ENCODE results near the gene ABO.
"Not testable (repeated sequence)": the region's sequence is repeated elsewhere in the genome, so short reads cannot be mapped to it uniquely, and the experiment has no call there.

ABO gene

DNA sequence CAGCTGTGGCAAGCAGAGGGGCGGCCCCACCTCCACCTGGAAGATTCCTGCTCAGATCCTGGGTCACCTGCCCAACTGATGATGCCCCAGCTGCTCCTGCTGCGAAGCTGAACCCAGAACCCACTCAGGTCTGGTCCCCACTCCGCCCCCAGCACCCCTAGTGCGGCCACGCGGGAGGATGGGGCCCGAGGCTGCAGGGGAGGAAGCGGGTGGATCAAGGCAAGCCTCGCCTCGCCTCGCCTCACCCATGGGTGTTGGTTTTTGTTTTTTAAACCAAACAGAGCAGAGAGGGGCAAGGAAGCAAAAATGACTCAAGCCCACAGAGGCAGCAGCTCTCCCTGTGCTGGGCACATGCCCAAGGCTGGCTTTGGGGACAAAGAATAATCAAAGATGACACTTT, 23.2 kb downstream of the ABO start:
- no peak overlapping the region for H3K4me3 ChIP-seq (ENCODE audit: low read depth, low read length)
- H3K27me3 ChIP-seq (ENCODE audit: control insufficient read depth, insufficient read depth, low read length): no peaks in the 10 kb centered on the region
- no peak overlapping the region for H3K9ac ChIP-seq (ENCODE audit: low read depth, low read length)

DNA sequence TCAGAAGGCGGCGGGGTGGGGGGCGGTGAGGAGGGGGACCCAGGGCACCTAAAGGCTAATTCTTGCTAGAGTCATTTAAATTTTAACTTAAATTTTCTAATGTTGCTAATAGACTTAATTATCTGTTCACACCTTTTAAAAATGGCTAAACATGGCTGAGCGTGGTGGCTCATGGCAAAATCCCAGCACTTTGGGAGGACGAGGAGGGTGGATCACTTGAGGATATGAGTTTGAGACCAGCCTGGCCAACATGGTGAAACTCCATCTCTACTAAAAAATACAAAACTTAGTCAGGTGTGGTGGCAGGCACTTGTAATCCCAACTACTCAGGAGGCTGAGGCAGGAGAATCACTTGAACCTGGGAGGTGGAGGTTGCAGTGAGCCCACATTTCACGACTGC, 23.8 kb downstream of the ABO start:
- not testable (repeated sequence) for H3K9ac ChIP-seq (ENCODE audit: low read depth, low read length); H3K27ac ChIP-seq (ENCODE audit: low read depth, low read length)

More for the DNA sequence above, 23.2 kb downstream of the ABO start:
- no peaks in the 10 kb centered on the region for H3K9me3 ChIP-seq (ENCODE audit: control insufficient read depth, insufficient read depth, low read length)
- no peak overlapping the region for H3K27ac ChIP-seq (ENCODE audit: low read depth, low read length)
- H3K36me3 ChIP-seq (ENCODE audit: control insufficient read depth, insufficient read depth, low read length): no peaks in the 10 kb centered on the region
- no peaks in the 10 kb centered on the region for H3K4me1 ChIP-seq (ENCODE audit: control insufficient read depth, insufficient read depth, low read length)

DNA sequence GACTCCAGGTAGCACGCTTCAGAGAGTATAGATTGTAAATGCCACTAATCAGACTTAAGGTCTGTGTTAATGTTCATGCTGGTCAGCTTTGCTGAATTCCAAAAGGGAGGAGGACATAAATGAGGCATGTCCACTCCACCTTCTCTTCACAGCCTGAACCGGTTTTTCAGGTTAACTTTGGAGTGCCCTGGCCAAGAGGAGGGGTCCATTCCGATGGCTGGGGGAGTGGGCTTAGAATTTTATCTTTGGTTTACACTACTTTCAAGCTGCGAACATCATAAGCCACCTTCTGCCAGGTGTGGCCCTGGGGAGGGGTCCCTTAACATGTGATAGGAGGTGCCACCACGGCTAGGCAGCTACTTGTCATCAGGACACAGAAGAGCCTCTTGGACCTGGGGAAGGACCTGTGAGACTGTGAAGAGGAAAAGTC, 24.2 kb downstream of the ABO start:
- H3K27me3 ChIP-seq (ENCODE audit: control insufficient read depth, insufficient read depth, low read length): no peaks in the 10 kb centered on the region
- H3K27ac ChIP-seq (ENCODE audit: low read depth, low read length): no peak overlapping the region
- H3K9ac ChIP-seq (ENCODE audit: low read depth, low read length): no peak overlapping the region
- no peaks in the 10 kb centered on the region for H3K36me3 ChIP-seq (ENCODE audit: control insufficient read depth, insufficient read depth, low read length)
- no peaks in the 10 kb centered on the region for H3K9me3 ChIP-seq (ENCODE audit: control insufficient read depth, insufficient read depth, low read length)
- no peak overlapping the region for H3K4me3 ChIP-seq (ENCODE audit: low read depth, low read length)
- no peaks in the 10 kb centered on the region for H3K4me1 ChIP-seq (ENCODE audit: control insufficient read depth, insufficient read depth, low read length)

More for the DNA sequence above, 23.8 kb downstream of the ABO start:
- not testable (repeated sequence) for H3K4me3 ChIP-seq (ENCODE audit: low read depth, low read length); H3K4me1 ChIP-seq (ENCODE audit: control insufficient read depth, insufficient read depth, low read length); H3K27me3 ChIP-seq (ENCODE audit: control insufficient read depth, insufficient read depth, low read length); H3K9me3 ChIP-seq (ENCODE audit: control insufficient read depth, insufficient read depth, low read length); H3K36me3 ChIP-seq (ENCODE audit: control insufficient read depth, insufficient read depth, low read length)

DNA sequence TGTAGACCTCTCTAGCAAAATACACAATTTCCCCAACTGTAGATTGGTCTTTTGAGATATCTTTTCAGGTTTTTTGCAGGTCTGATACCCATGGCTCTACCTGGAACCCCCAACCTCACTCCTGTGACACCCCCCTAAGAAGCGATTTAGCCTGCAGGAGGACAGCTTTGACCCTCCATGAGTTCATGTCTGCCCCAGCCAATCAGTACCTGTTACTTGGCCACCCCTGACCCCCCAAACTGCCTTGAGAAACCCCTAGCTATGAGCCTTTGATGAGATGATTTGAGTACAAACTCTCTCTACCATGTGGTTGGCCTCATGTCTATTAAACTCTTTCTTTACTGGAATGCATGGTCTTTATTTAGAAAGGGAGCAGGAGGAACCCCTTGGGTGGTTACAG, 25.7 kb downstream of the ABO start:
- Histone ChIP-seq H3K9me3 (ENCODE audit: control insufficient read depth, insufficient read depth, low read length) (no peaks in the 10 kb centered on the region), H3K4me3 (ENCODE audit: low read depth, low read length) (no peak overlapping the region), H3K4me1 (ENCODE audit: control insufficient read depth, insufficient read depth, low read length) (no peaks in the 10 kb centered on the region), H3K9ac (ENCODE audit: low read depth, low read length) (no peak overlapping the region), H3K27ac (ENCODE audit: low read depth, low read length) (no peak overlapping the region), H3K27me3 (ENCODE audit: control insufficient read depth, insufficient read depth, low read length) (no peaks in the 10 kb centered on the region; the same call in 1 of the 2 replicates), H3K36me3 (ENCODE audit: control insufficient read depth, insufficient read depth, low read length) (no peaks in the 10 kb centered on the region)

DNA sequence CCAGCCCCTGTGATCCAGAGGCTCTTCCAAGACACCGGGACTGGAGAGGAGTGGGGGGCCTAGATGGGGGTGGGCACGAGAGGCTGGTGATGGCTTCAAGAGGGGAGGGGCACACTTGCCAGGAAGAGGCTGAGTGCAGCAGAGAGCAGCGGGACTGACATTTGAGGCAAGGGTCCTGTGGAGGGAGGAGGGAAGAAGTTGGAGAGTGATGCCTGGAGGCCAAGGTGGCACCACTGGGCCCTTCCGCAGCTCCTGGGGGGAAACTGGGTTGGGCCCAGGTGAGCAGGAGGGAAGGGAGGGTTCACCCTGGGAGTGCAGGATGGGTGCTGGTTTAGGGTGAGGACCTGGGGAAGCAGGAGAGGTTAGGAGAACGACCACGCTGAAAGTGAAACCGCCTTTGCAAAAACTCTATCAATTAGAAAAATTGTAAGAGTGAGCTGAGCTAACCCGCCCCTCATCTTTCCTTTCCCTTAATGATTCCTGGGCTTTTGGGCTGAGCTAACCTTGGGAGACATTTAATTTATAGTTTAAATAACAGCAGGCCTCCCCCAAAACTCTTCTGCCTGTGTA, 26.2 kb downstream of the ABO start:
- Histone ChIP-seq H3K4me1 (ENCODE audit: control insufficient read depth, insufficient read depth, low read length) (no peaks in the 10 kb centered on the region), H3K27me3 (ENCODE audit: control insufficient read depth, insufficient read depth, low read length) (no peaks in the 10 kb centered on the region; the same call in 1 of the 2 replicates), H3K9me3 (ENCODE audit: control insufficient read depth, insufficient read depth, low read length) (no peaks in the 10 kb centered on the region), H3K36me3 (ENCODE audit: control insufficient read depth, insufficient read depth, low read length) (no peaks in the 10 kb centered on the region), H3K9ac (ENCODE audit: low read depth, low read length) (no peak overlapping the region), H3K27ac (ENCODE audit: low read depth, low read length) (no peak overlapping the region), H3K4me3 (ENCODE audit: low read depth, low read length) (no peak overlapping the region)

DNA sequence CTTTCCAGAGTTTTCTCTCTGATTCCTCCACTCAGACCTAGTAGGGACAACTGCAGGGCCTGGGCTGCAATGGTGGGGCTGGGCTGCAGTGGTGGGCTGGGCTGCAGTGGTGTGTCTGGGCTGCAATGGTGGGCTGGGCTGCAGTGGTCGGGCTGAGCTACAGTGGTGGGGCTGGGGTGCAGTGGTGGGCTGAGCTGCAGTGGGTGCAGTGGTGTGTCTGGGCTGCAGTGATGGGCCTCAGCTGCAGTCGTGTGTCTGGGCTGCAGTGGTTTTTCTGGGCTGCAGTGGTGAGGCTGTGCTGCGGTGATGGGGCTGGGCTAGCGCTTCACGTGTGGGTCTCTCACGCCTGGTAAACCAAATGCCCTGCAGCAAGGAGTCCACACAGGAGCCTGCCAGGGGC, 27.4 kb downstream of the ABO start:
- Histone ChIP-seq H3K4me1 (ENCODE audit: control insufficient read depth, insufficient read depth, low read length) (no peaks in the 10 kb centered on the region), H3K9me3 (ENCODE audit: control insufficient read depth, insufficient read depth, low read length) (no peaks in the 10 kb centered on the region), H3K9ac (ENCODE audit: low read depth, low read length) (no peak overlapping the region), H3K27ac (ENCODE audit: low read depth, low read length) (no peak overlapping the region), H3K27me3 (ENCODE audit: control insufficient read depth, insufficient read depth, low read length) (no peaks in the 10 kb centered on the region; the same call in 1 of the 2 replicates), H3K36me3 (ENCODE audit: control insufficient read depth, insufficient read depth, low read length) (no peaks in the 10 kb centered on the region), H3K4me3 (ENCODE audit: low read depth, low read length) (no peak overlapping the region)

DNA sequence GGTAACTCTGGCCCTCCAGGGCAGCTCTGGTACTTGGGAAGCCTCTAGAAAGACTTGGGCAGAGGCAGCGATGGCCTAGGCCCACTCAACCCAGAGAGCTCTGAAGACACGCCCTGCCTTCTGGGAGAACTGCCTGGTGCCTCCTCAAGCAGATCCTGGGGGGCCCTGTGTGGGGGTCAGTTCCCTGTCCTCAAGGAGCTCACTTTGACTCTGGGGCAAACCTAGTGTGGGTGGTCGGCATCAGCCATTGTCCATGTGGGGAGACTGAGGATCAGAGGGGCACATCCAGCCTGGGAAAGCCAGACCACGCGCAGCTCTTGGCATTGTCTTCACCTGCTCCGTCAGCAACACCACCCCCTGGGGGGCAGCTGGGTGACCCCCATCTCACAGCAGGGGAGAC, 28.0 kb downstream of the ABO start:
- no peaks in the 10 kb centered on the region; the same call in 1 of the 2 replicates for H3K27me3 ChIP-seq (ENCODE audit: control insufficient read depth, insufficient read depth, low read length)
- H3K36me3 ChIP-seq (ENCODE audit: control insufficient read depth, insufficient read depth, low read length): no peaks in the 10 kb centered on the region
- H3K9ac ChIP-seq (ENCODE audit: low read depth, low read length): no peak overlapping the region
- H3K4me3 ChIP-seq (ENCODE audit: low read depth, low read length): no peak overlapping the region
- H3K9me3 ChIP-seq (ENCODE audit: control insufficient read depth, insufficient read depth, low read length): no peaks in the 10 kb centered on the region
- no peaks in the 10 kb centered on the region for H3K4me1 ChIP-seq (ENCODE audit: control insufficient read depth, insufficient read depth, low read length)
- no peak overlapping the region for H3K27ac ChIP-seq (ENCODE audit: low read depth, low read length)

DNA sequence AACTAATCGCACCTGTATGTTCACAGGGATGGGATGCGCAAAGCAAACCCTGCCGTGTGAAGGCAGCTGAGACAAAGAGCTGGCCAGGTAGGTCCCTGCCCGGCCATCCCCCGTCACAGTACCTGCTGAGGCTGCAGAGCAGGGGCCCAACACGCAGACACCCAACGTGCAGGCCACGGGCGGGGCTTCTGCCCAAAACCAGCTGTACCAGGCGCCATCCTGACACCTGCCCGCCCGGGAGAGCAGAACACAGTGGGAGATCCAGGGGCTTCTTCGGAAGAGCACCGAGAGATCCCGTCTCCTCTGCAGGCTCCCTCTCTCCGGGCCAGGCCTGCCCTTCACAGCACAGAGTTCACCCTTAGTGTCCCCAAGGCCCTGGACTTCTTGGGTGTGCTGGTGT, 28.4 kb downstream of the ABO start:
- Histone ChIP-seq H3K27ac (ENCODE audit: low read depth, low read length) (no peak overlapping the region), H3K4me1 (ENCODE audit: control insufficient read depth, insufficient read depth, low read length) (no peaks in the 10 kb centered on the region), H3K9ac (ENCODE audit: low read depth, low read length) (no peak overlapping the region), H3K36me3 (ENCODE audit: control insufficient read depth, insufficient read depth, low read length) (no peaks in the 10 kb centered on the region), H3K4me3 (ENCODE audit: low read depth, low read length) (no peak overlapping the region), H3K27me3 (ENCODE audit: control insufficient read depth, insufficient read depth, low read length) (no peaks in the 10 kb centered on the region; the same call in 1 of the 2 replicates), H3K9me3 (ENCODE audit: control insufficient read depth, insufficient read depth, low read length) (no peaks in the 10 kb centered on the region)

DNA sequence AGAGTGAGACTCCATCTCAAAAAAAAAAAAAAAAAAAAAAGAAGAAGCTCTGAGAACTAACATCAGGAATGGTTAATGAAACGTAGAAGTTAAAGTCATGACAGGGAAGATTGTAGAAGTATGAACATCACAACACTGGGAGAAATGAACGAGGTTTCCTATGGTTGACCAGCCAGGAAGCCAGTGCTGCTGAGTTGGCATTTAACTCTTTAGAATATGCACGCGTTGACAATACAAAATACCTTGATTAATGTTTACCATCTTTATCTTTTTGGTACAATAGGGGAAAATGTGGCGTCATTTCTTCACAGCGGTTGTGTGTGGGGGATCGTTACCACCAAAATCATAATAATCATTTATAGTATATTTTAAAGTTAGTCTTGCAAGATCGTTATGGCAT, 32.0 kb downstream of the ABO start:
- no peak overlapping the region for H3K9ac ChIP-seq (ENCODE audit: low read depth, low read length)
- no peaks in the 10 kb centered on the region for H3K36me3 ChIP-seq (ENCODE audit: control insufficient read depth, insufficient read depth, low read length)
- peaks cover 2% of the 10 kb centered on the region; the same call in 1 of the 2 replicates for H3K27me3 ChIP-seq (ENCODE audit: control insufficient read depth, insufficient read depth, low read length)
- no peak overlapping the region for H3K27ac ChIP-seq (ENCODE audit: low read depth, low read length)
- H3K4me3 ChIP-seq (ENCODE audit: low read depth, low read length): no peak overlapping the region
- no peaks in the 10 kb centered on the region for H3K4me1 ChIP-seq (ENCODE audit: control insufficient read depth, insufficient read depth, low read length)
- H3K9me3 ChIP-seq (ENCODE audit: control insufficient read depth, insufficient read depth, low read length): no peaks in the 10 kb centered on the region

DNA sequence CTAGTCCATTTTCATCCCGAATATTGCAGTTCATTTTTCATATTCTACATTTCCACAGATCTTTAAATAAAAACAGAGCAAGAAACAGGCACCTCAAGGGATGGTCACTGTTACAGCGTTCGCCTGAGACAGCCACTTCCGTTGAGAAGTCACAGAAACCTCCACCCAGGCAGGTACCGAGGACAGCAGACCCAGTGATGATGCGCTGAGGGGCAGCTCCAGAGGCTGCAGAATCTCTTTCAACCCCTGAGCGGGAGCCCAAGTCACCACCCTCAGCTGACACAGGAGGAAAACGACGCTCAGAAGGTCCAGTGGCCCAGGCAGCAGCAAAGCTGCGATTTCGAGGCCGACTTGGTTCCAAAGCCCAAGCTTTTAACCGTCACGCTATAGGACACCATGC, 32.8 kb downstream of the ABO start:
- Histone ChIP-seq H3K9ac (ENCODE audit: low read depth, low read length) (no peak overlapping the region), H3K4me1 (ENCODE audit: control insufficient read depth, insufficient read depth, low read length) (no peaks in the 10 kb centered on the region), H3K27me3 (ENCODE audit: control insufficient read depth, insufficient read depth, low read length) (peaks cover 10% of the 10 kb centered on the region; the same call in 1 of the 2 replicates), H3K36me3 (ENCODE audit: control insufficient read depth, insufficient read depth, low read length) (no peaks in the 10 kb centered on the region), H3K4me3 (ENCODE audit: low read depth, low read length) (no peak overlapping the region), H3K27ac (ENCODE audit: low read depth, low read length) (no peak overlapping the region), H3K9me3 (ENCODE audit: control insufficient read depth, insufficient read depth, low read length) (no peaks in the 10 kb centered on the region)

DNA sequence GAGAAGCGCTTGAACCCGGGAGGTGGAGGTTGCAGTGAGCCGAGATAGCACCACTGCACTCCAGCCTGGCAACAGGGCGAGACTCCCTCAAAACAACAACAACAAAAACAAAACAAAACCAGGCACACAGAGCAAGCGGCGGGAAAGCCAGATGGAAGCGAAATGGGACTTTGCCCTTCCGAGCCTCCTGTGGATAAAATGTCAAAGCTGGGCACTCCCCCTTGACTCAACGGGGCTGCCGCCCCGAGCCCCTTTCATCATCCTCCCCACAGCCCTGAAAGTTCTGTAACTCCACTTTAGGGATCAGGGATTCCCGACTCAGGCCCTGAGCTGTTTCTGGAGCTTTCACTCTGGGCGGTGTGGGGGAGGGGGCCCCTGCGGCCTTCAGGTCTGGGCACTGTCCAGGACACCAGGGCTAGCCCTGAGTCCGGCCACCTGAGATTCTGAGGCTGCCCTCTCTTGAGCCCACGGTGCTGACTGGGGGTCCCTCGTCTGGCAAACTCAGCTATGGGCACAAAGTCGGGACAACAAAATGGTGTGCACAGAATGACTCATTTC, 35.4 kb downstream of the ABO start:
- no peak overlapping the region for H3K4me3 ChIP-seq (ENCODE audit: low read depth, low read length)
- no peaks in the 10 kb centered on the region for H3K36me3 ChIP-seq (ENCODE audit: control insufficient read depth, insufficient read depth, low read length)
- no peaks in the 10 kb centered on the region for H3K9me3 ChIP-seq (ENCODE audit: control insufficient read depth, insufficient read depth, low read length)
- peaks cover 17% of the 10 kb centered on the region for H3K27me3 ChIP-seq (ENCODE audit: control insufficient read depth, insufficient read depth, low read length)
- no peak overlapping the region for H3K27ac ChIP-seq (ENCODE audit: low read depth, low read length)
- no peak overlapping the region for H3K9ac ChIP-seq (ENCODE audit: low read depth, low read length)
- H3K4me1 ChIP-seq (ENCODE audit: control insufficient read depth, insufficient read depth, low read length): no peaks in the 10 kb centered on the region

Measured in HUES48 (cell line).